ENCODE data around the gene KCNJ8.
"Not testable (repeated sequence)": the region's sequence is repeated elsewhere in the genome, so short reads cannot be mapped to it uniquely, and the experiment has no call there.

GRCh38 chr12:21789687-21790086 is 15.2 kb upstream of the KCNJ8 start:
- not testable (repeated sequence) for TF ChIP-seq POLR2A (IDR thresholded peaks at IDR 0.05; ENCODE audit: low read length); GATA1 (IDR thresholded peaks at IDR 0.05; ENCODE audit: low read depth, low read length)
